PFSK-1 (cell line): ENCODE data around the gene TMPRSS7.

Experiments used
- FOXP2 ChIP-seq: optimal IDR thresholded peaks from 2 replicates; pipeline ENCODE3; 2011; ENCODE audit warnings: borderline replicate concordance, control low read depth, inconsistent platforms; ENCODE audit not compliant: insufficient read depth; ENCODE audit errors: extremely low read length, extremely low read depth
- POLR2AphosphoS5 ChIP-seq: IDR thresholded peaks from 2 replicates; pipeline ENCODE4 v1.6.1; 2012; ENCODE audit warnings: low read depth, mild to moderate bottlenecking, control low read depth, low read length, moderate library complexity
- SIN3A ChIP-seq: IDR thresholded peaks from 2 replicates; pipeline ENCODE4 v1.6.1; 2012; ENCODE audit warnings: mild to moderate bottlenecking, low read length, moderate library complexity, borderline replicate concordance; ENCODE audit not compliant: insufficient read depth
- TAF1 ChIP-seq: IDR thresholded peaks from 2 replicates; pipeline ENCODE4 v1.6.1; 2012; ENCODE audit warnings: low read length, control low read depth, borderline replicate concordance; ENCODE audit not compliant: insufficient read depth
- TF ChIP-seq, protein P1 (sequence below), 2 experiments: IDR thresholded peaks; 2 replicates each; pipeline versions ENCODE4 v1.6.1 to v1.8.0; 2011 to 2012; ENCODE audit warnings: low read depth in 2 of 2, low read length in 2 of 2, control low read depth in 1 of 2, inconsistent platforms in 1 of 2, mild to moderate bottlenecking in 1 of 2, moderate library complexity in 1 of 2; ENCODE audit not compliant: insufficient read depth in 1 of 2

The TMPRSS7 gene

DNA sequence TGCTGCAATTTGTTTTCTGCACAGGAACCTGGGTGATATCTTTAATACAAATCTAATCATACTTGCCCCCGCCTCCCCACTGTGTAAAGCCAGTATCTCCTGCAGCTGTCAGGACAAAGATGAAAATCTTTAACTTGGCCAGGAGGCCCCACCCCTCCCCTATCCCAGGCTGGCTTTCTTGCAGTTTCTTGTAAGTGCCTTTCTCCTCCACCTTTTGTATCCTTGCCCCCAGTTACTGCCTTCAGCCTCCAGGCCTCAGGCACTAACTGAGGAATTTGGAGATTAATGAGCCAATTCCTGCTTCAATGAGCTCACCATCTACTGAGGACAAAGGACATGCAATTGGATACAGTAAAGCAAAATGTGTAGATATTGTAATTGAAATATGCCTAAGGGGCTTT is 92.0 kb downstream of the TMPRSS7 start:
- TF ChIP-seq SIN3A: no peak
- TF ChIP-seq POLR2AphosphoS5: no peak
- TF ChIP-seq, protein P1, sequence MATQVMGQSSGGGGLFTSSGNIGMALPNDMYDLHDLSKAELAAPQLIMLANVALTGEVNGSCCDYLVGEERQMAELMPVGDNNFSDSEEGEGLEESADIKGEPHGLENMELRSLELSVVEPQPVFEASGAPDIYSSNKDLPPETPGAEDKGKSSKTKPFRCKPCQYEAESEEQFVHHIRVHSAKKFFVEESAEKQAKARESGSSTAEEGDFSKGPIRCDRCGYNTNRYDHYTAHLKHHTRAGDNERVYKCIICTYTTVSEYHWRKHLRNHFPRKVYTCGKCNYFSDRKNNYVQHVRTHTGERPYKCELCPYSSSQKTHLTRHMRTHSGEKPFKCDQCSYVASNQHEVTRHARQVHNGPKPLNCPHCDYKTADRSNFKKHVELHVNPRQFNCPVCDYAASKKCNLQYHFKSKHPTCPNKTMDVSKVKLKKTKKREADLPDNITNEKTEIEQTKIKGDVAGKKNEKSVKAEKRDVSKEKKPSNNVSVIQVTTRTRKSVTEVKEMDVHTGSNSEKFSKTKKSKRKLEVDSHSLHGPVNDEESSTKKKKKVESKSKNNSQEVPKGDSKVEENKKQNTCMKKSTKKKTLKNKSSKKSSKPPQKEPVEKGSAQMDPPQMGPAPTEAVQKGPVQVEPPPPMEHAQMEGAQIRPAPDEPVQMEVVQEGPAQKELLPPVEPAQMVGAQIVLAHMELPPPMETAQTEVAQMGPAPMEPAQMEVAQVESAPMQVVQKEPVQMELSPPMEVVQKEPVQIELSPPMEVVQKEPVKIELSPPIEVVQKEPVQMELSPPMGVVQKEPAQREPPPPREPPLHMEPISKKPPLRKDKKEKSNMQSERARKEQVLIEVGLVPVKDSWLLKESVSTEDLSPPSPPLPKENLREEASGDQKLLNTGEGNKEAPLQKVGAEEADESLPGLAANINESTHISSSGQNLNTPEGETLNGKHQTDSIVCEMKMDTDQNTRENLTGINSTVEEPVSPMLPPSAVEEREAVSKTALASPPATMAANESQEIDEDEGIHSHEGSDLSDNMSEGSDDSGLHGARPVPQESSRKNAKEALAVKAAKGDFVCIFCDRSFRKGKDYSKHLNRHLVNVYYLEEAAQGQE (IDR thresholded peaks at IDR 0.05; ENCODE audit: insufficient read depth in 1 of 2, low read depth in 2 of 2, low read length in 2 of 2): no peak
- no peak for TF ChIP-seq FOXP2
- TF ChIP-seq TAF1: no peak

DNA sequence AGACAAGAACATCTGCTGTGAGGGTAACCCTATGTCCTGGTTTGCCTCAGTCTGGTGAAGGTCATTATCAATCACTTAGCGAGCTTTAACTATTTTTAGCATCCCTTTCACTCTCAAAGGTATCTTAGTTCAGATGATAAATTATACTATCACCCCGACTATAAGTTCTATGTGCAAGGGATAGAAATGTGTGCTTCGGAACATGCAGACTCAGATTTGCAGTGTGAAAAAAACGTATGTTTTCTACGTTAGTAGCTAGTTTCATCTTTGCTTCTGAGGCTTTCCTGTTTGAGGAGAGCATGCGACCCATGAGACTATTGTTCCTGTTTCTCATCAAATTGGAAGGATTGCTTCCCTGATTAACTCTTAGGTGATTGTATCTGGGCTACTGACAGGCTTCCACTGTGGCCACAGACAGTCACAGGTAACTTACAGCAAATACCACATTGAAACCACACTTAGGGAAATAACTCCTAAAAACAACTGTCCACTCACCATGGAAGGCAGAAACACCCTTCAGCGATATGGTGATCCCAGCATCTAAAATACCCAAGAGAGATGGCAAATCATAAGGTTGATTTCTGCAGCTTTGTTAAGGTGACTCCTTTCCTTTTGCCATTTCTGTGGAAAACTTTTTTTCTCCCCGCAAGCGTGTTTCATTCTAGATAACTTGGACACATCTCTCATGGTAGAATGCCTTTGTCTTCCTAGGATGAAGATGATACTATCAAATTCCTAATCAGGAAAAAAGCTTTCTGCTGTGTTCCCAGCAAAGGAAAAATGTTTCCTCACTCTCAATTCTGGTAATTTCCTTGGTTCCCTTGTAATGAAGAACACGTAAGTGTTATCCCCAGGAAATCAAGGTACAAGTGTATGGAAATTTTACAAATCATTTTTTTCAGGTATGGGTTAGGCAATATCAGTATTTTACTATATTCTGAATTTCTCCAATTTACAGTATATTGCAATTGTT is 93.3 kb downstream of the TMPRSS7 start:
- TF ChIP-seq SIN3A: no peak
- no peak for TF ChIP-seq TAF1
- no peak for TF ChIP-seq POLR2AphosphoS5
- TF ChIP-seq, protein P1 (IDR thresholded peaks at IDR 0.05; ENCODE audit: insufficient read depth in 1 of 2, low read depth in 2 of 2, low read length in 2 of 2): no peak
- no peak for TF ChIP-seq FOXP2

DNA sequence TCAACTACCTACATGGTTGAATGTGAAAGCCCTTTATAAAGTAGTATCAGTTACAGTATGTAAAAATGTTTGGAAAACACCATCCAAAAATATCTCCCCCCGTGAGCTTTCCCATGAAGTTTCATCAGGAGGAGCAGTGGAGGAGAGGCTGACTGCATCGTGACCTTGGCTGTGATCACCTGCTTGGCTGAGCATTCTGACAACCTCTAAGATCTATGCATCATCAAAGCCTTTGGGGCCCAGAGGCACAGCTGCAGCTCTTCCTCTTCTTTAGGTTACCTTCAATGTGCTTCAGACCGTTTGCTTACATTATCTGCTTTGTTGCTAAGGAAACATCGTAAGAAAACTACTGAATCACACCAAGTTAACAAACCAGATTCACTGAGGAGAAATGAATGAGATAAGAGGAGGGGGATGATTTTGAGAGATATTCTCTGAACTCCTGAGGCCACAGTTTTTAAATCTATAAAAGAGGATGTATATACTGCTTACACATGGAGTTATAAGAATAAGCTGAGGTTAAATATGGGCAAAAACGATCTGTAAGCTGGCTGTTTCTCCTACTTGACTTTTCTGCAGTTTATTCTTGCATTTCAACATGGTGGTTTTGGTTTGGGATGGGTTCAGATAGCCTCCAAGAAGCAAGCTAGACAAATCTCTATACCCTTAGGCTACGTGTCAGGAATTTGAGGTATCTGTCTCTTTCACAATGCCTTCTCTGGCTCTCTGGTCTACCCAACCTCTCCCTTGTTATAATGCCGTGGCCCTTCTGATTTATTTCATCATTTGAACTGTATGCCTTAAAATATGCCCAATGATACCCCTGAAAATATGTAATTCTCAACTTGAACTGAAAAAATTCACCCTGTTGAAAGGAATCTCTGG is 94.5 kb downstream of the TMPRSS7 start:
- TF ChIP-seq SIN3A: no peak
- TF ChIP-seq POLR2AphosphoS5: no peak
- no peak for TF ChIP-seq TAF1
- TF ChIP-seq FOXP2: no peak
- TF ChIP-seq, protein P1 (IDR thresholded peaks at IDR 0.05; ENCODE audit: insufficient read depth in 1 of 2, low read depth in 2 of 2, low read length in 2 of 2): no peak

DNA sequence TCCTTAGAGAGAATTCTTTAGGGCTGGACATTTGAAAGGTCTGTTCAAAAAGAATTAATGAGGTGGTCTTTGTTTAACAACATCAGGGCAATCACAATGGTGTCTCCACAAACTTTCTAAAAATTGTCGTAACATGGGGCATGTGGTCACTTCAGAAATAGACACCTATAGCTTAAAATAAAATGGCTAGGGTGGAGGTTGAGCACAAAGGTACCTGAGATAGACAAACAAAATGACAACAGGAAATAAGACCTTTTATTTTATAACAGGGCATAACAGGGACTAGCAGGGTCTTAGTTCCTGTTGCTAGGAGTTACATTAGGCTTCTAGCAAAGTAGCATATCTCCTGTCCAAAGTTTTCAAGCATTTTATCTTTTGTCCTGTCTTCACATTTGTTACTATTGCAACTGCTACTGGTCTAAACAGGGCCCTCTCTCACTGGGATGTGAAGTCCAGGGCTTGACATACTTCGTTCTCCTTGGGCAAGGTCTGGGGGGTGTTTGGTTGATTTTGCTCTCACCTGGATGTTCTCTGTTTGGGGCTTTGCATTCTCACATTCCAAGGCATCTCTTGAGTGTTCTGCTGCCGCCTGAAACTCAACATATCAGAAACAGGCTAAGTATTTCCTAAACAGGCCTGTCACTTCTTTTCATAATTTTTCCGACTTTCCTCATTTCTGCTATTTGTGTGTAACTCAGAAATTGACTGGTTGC is 95.5 kb downstream of the TMPRSS7 start:
- TF ChIP-seq POLR2AphosphoS5: no peak
- no peak for TF ChIP-seq SIN3A
- TF ChIP-seq TAF1: no peak
- TF ChIP-seq FOXP2: no peak
- TF ChIP-seq, protein P1 (IDR thresholded peaks at IDR 0.05; ENCODE audit: insufficient read depth in 1 of 2, low read depth in 2 of 2, low read length in 2 of 2): no peak
